Calu3 (cell line): ENCODE measurements around the gene UNG. TPM values are rescaled to one million over a fixed set of nuclear protein-coding genes. Genes with fewer than 3 reads are reported as not detected.

ENCODE experiments used
- BruUV-seq: library from RNA; stranded (reverse); fragments of 400-500 nt; replicated peaks from 2 replicates; lab custom pipeline; 2021; lab: Mats Ljungman, UMichigan
- CTCF ChIA-PET: fragments of 300-600 bp; sonication (Branson Sonifier 250); formaldehyde crosslinking; loops from one replicate; lab custom pipeline; 2022; ENCODE audit warnings: antibody characterized with exemption; lab: Charles Lee
- DNase-seq: peaks from one replicate; pipeline ENCODE4 v3.0.0; 2022
- H3K27ac Mint-ChIP-seq: one replicate; pipeline ENCODE4 v1.8.0; 2022; ENCODE audit warnings: mixed read lengths; ENCODE audit not compliant: unreplicated experiment
- H3K27me3 Mint-ChIP-seq: one replicate; pipeline ENCODE4 v1.8.0; 2022; ENCODE audit warnings: mixed read lengths; ENCODE audit not compliant: unreplicated experiment
- H3K36me3 Mint-ChIP-seq: one replicate; pipeline ENCODE4 v1.8.0; 2022; ENCODE audit warnings: mild to moderate bottlenecking, moderate library complexity, mixed read lengths; ENCODE audit not compliant: insufficient read depth, unreplicated experiment
- H3K4me1 Mint-ChIP-seq: one replicate; pipeline ENCODE4 v1.8.0; 2022; ENCODE audit warnings: mild to moderate bottlenecking, low read depth, mixed read lengths; ENCODE audit not compliant: unreplicated experiment
- H3K4me3 Mint-ChIP-seq: one replicate; pipeline ENCODE4 v1.8.0; 2022; ENCODE audit warnings: mild to moderate bottlenecking, low read depth, moderate library complexity, mixed read lengths; ENCODE audit not compliant: unreplicated experiment
- H3K9me3 Mint-ChIP-seq: one replicate; pipeline ENCODE4 v1.8.0; 2022; ENCODE audit warnings: low read depth, mixed read lengths; ENCODE audit not compliant: unreplicated experiment
- CTCF ChIP-seq: fragments of 200-600 bp; IDR thresholded peaks from one replicate; pipeline ENCODE4 v1.8.0; 2022; ENCODE audit warnings: antibody characterized with exemption; ENCODE audit not compliant: unreplicated experiment
- intact Hi-C: fragments of 100-400 bp; cut with micrococcal nuclease; formaldehyde crosslinking; loops from one replicate; pipeline ENCODE4 v1.10.0; 2022; ENCODE audit not compliant: unreplicated experiment
- total RNA-seq: library from RNA; stranded (reverse); gene quantifications from 2 replicates; pipeline ENCODE4 v1.2.3, GENCODE V29; 2022

UNG gene
- total RNA-seq, 1 experiment from 2014 or later: 79.2 TPM

GRCh38 chr12:109100741-109101140 lies 3.3 kb downstream of the UNG start:
- H3K4me1 Mint-ChIP-seq: peaks cover 12% of the 10 kb centered on the region
- intact Hi-C loops: no loop called here
- H3K9me3 Mint-ChIP-seq: no peaks in the 10 kb centered on the region
- peaks cover 42% of the 10 kb centered on the region for H3K36me3 Mint-ChIP-seq
- no peak overlapping the region for H3K27ac Mint-ChIP-seq
- TF ChIP-seq CTCF: no peak
- no TSS peak for BruUV-seq
- DNase-seq: no peak
- CTCF ChIA-PET: no interaction called here
- no peaks in the 10 kb centered on the region for H3K27me3 Mint-ChIP-seq
- H3K4me3 Mint-ChIP-seq: no peak overlapping the region

- CTCF ChIA-PET: no interaction called here
- H3K4me3 Mint-ChIP-seq: no peak overlapping the region
Measured at GRCh38 chr12:109102491-109102890, 5.1 kb downstream of the UNG start.

GRCh38 chr12:109105176-109105575 lies 7.8 kb downstream of the UNG start:
- Mint-ChIP-seq H3K36me3 (peaks cover 33% of the 10 kb centered on the region), H3K27ac (no peak overlapping the region), H3K27me3 (no peaks in the 10 kb centered on the region), H3K9me3 (no peaks in the 10 kb centered on the region), H3K4me1 (peaks cover 2% of the 10 kb centered on the region), H3K4me3 (no peak overlapping the region)
- BruUV-seq: no TSS peak
- DNase-seq: no peak
- TF ChIP-seq CTCF: no peak
- CTCF ChIA-PET: interaction anchor here (0.6 kb wide), 1 partner anchor 13 kb away, joined by 4 read pairs; no protein-coding TSS in a partner anchor
- intact Hi-C loops: no loop called here

More at GRCh38 chr12:109102491-109102890, 5.1 kb downstream of the UNG start:
- H3K27me3 Mint-ChIP-seq: no peaks in the 10 kb centered on the region
- no peaks in the 10 kb centered on the region for H3K9me3 Mint-ChIP-seq
- peaks cover 43% of the 10 kb centered on the region for H3K36me3 Mint-ChIP-seq
- no peak overlapping the region for H3K27ac Mint-ChIP-seq
- no peak for DNase-seq
- no TSS peak for BruUV-seq
- peaks cover 12% of the 10 kb centered on the region for H3K4me1 Mint-ChIP-seq
- intact Hi-C loops: no loop called here
- no peak for TF ChIP-seq CTCF

GRCh38 chr12:109109746-109110350 lies 12.5 kb downstream of the UNG start:
- no peak for DNase-seq
- no peak for TF ChIP-seq CTCF
- no TSS peak for BruUV-seq
- Mint-ChIP-seq H3K27ac (peak overlapping the region; percentile 13), H3K4me3 (no peak overlapping the region), H3K4me1 (peaks cover 9% of the 10 kb centered on the region), H3K9me3 (no peaks in the 10 kb centered on the region), H3K36me3 (peaks cover 27% of the 10 kb centered on the region), H3K27me3 (no peaks in the 10 kb centered on the region)
- intact Hi-C loops: no loop called here
- CTCF ChIA-PET: interaction anchor here (0.6 to 0.7 kb wide), 2 partner anchors 20 to 305 kb away, joined by 4 to 5 read pairs; no protein-coding TSS in a partner anchor
